HG03439 (cell line): ENCODE measurements around the gene FH.

Experiments
- ATAC-seq: cut with Tn5 transposase; IDR thresholded peaks from one replicate; pipeline ENCODE4 v1.9.1; 2021; ENCODE audit warnings: mild to moderate bottlenecking, moderate library complexity; ENCODE audit not compliant: unreplicated experiment

Gene FH

GRCh38 chr1:241525026-241525425, 5.5 kb upstream of the FH start:
- no peak for ATAC-seq

- ATAC-seq = no peak
These were observed 2.2 kb upstream of the FH start for GRCh38 chr1:241521718-241522117.

DNA sequence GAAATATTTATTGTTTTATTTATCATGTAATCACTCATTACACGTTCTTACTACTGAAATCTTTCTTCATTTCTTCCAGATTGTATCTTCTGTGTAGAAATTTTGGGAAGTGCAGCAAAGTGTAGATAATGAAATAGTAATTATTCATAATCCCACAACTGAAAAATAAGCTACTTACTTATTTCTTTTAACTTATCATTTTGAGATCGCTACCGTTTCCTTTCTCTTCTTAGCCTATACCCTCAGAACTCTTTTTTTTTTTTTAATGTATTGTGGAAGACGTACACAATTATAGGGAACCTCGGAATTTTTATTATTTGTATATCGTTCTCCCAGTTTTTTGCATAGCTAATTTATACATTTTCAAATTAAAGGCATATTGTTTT, 518 bp upstream of the FH start:
- no peak for ATAC-seq

GRCh38 chr1:241518476-241519307, 863 bp downstream of the FH start:
- peak; percentile 30 for ATAC-seq

DNA sequence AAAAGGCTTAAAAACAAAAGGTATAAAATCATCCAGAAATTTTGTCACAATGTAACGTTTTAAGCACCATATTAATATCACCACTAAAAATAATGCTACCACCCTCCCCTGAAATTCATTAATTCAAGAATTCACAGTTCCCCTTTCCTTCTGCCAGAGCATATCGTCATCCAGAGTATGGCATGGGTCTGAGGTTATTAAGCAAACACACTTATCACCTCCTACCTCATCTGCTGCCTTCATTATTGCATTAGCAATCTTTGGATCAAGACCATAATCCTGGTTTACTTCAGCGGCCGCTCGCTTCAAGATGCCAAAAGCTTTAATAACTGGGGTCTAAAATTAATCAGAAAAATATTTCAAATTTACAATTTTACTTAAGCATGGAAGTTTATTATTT, 6.2 kb downstream of the FH start:
- ATAC-seq = no peak

DNA sequence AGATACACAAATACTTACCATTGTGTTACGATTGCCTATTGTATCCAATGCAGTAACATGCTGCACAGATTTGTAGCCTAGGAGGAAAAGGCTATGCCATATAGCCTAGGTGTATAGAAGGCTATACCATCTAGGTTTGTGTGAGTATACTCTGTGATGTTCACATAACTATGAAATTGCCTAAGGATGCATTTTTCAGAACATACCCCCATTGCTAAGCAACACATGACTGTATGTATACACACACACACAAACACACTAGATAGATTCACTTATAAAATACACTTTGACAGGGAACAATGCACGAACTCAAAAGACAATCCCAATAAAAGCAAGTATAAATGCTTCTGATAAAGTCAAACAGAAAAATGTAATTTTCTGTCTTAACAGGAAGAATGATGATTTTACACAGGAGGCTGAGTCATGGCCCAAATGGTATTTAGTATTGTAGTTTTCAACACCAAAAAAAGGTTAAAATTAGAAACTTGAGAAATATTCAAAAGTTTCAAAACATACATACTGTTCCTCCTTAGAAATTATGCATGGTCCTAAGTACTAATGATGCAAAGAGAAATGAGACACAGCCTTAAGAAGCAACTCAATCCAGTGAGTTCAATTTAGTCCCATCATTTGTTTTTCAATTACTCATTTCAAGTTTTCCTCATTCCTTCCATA, 12.2 kb downstream of the FH start:
- no peak for ATAC-seq

DNA sequence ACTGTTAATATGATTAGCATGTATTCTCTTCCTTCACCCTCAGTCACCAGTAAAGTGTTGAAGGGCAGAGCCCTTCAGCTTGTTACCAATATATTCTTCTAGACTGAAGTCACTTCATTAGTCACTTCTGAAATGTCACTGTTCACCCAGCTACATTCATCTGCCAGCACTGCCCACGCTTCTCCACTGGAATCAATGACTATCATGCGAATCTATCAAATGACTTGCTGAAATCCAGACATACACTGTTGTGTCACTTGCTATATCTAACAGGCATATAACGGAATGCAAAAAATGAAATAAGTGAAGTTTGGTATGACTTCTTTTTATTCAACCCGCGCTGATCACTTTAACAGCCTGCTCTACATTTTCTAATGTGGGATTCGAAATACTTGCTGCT, 16.1 kb downstream of the FH start:
- no peak for ATAC-seq

DNA sequence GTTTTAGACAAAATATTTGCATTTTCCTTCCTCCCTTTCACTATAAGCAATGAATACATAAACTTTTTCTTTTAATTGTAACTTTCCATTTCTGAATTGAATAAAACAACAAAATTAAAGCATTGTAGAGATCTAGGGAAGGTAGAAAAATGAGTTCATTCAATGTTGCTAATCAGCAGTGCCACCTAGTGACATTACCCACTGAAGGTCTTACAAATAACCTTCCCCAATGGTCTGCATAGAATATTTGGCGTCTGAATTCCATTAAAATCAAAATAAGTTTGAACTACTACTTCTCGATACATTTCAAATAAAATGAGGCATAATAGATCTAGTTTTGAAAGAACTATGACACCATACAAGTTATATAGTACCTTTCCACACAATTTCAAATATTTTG, 19.6 kb downstream of the FH start:
- ATAC-seq = no peak

GRCh38 chr1:241495741-241496140, 23.8 kb downstream of the FH start:
- no peak for ATAC-seq

DNA sequence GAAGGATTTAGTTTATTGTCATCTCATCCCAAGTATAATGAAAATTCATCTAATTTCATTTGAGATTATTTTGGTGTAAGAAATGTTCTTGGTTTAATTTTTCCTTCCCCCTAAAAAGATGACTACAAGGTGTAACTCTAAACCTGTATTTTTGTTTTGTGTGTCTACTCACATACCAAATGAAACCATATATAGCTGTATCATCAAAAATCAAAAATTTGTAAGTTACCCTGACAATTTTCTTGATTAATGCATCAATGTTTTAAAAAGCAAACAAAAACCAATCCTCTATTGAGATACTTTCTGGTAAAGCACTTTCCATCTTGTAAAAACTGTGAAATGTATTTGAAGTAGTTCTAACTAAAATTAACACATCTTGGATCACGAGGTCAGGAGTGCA, 30.8 kb downstream of the FH start:
- no peak for ATAC-seq

GRCh38 chr1:241485554-241485992, 34.0 kb downstream of the FH start:
- peak; percentile 69 for ATAC-seq

- ATAC-seq = peak; percentile 65
These were observed 34.4 kb downstream of the FH start for GRCh38 chr1:241485145-241485544.

DNA sequence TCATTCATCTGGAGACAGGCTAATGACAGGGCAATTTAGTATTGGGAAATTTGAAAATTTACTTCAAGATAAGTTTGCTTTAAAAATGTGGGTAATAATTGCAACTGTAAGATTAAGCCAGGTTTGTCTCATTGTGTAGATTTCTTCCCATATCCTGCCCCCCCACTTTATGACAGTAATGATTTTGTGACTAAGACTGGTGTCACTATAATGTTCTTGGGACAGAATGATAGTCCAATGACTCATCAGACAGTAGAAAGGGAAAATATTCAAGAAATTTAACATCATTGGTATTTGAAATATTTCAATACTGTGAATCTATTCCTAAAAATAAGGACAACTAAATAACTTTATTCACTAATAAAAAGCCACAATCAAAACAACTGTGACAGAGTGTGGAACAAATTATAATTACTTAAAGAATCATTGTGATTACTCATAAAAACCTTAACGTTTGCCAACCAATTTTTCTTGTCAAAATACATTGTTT, 36.7 kb downstream of the FH start:
- ATAC-seq = no peak

- no peak for ATAC-seq
These were observed 40.3 kb downstream of the FH start for GRCh38 chr1:241479294-241479693.

GRCh38 chr1:241475671-241476070, 43.9 kb downstream of the FH start:
- no peak for ATAC-seq

DNA sequence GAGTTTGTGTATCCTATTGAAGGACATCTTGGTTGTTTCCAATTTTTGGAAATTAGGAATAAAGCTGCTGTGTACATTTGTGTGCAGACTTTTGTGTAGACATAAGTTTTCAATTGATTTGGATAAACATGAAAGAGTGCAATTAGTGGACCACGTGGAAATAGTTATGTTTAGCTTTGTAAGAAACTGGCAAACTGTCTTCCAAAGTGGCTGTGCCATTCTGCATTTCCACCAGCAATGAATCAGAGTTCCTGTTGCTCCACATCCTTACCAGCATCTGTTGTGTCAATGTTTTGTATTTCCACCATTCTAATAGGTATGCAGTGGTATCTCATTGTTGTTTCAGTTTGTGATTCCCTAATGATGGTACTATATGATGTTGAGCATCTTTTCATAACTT, 46.5 kb downstream of the FH start:
- no peak for ATAC-seq

DNA sequence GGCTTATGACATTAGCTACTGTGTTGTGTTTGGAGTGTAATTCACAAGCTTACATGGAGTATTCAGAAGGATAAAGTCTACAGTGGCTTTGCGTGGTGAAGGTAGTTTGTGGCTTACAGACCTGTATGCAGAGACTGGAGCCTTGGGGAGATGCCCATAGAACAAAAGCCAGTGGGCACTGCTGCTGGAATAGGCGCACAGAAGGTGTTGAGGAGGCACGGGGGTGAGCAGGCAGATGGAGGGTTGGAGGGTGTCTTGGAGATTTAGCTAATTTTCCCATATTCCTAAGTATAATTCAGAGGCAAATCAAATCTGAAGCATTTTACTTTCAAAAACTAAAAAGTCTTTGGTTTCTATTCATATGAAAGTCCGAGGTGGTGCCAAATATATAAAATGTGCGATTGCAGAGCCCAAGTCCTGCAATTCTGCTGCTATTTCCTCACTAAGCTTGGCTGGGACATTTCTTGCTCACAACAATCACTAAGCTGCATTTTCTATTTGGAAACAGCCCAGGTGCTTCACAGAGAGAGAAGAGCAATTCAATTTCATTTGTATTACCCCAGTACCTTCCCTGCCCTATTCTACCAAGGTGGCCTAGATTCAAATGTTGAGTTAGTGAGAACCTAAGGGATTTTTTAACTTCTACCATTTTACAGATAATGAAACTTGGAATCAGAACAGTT, 48.5 kb downstream of the FH start:
- ATAC-seq = no peak

DNA sequence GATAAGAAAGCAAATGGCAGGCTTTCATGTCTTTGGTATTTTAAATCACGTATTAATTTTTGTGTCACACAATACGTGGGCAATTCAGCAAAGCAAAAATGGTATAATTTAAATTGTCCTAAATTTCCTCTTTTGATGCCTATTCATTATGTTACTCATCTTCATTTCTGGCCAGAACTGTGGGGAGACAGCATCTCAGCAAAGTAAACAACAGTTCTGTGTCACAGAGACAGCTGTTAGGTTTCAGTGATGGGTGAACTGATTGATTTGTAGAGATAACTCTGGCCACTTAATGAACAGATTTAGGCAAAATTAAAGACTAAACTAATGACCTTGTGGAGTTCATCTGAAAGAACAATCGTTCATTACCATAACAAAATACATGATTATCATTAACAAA, 49.2 kb downstream of the FH start:
- no peak for ATAC-seq

- no peak for ATAC-seq
These were observed 53.9 kb downstream of the FH start for GRCh38 chr1:241465673-241466072.

GRCh38 chr1:241464985-241465384, 54.6 kb downstream of the FH start:
- no peak for ATAC-seq

- ATAC-seq = no peak
These were observed 57.2 kb downstream of the FH start for GRCh38 chr1:241462391-241462790.
